LNCAP (cell line): ENCODE data around the gene ALOX5AP.

Experiments used
- CTCF ChIP-seq: fragments of 450-650 bp; IDR thresholded peaks from 2 replicates; pipeline ENCODE4 v1.5.1; 2017; ENCODE audit warnings: mild to moderate bottlenecking

ALOX5AP gene

DNA sequence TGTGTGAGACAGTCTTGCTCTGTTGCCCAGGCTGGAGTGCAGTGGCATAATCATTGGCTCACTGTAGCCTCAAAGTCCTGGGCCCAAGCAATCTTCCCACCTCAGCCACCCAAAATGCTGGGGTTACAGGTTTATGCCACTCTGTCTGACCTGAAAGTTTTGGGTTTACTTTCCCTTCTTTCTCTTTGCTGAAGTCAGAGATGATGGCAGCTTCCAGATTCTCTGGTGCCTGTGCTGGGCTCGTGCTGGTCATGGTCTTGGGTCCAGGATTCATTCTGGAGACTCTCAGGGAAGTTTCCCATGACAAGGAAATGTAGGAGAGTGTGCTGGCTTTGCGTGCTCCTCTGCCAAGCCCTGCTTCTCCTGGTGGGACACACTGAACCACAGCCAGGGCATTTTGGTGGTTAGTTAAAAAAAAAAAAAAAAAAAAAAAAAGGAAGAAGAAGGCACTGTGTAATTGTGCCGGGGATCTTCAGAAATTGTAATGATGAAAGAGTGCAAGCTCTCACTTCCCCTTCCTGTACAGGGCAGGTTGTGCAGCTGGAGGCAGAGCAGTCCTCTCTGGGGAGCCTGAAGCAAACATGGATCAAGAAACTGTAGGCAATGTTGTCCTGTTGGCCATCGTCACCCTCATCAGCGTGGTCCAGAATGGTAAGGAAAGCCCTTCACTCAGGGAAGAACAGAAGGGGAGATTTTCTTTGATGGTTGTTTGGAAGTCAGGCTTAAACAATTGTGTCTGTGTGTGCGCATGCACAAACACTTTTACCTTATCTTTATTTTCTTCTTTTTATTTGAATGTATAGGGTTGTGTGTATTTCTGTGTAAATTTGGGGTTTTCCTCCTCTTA, at the start of gene ALOX5AP:
Gene ALOX5AP (plus strand): TSS at position 519 of the 847 bp plus-strand sequence. CDS start 63 bp downstream, at position 582.
- TF ChIP-seq CTCF = no peak

GRCh38 chr13:30685987-30686386, 49.4 kb upstream of the ALOX5AP start:
- TF ChIP-seq CTCF = no peak

DNA sequence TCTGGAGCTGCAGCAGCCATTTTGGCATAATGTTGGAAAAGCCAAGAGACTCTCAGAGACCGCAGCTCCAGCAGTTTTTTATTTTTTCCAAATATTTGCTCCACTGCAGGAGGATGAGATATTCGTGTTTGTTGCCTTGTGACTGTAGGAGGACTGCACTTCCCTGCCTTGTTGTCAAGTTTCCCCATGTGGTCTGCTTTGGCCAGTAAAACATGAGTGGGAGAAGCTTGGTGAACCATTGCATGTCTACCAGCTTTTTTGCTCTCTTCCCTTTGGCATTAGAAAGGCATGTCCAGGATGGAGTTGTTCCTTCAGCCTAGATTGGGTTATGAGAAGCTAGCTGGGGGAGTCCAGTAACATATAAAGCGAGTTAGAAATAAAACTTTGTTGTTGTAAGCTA, 47.7 kb upstream of the ALOX5AP start:
- no peak for TF ChIP-seq CTCF

GRCh38 chr13:30689752-30690151, 45.6 kb upstream of the ALOX5AP start:
- no peak for TF ChIP-seq CTCF

DNA sequence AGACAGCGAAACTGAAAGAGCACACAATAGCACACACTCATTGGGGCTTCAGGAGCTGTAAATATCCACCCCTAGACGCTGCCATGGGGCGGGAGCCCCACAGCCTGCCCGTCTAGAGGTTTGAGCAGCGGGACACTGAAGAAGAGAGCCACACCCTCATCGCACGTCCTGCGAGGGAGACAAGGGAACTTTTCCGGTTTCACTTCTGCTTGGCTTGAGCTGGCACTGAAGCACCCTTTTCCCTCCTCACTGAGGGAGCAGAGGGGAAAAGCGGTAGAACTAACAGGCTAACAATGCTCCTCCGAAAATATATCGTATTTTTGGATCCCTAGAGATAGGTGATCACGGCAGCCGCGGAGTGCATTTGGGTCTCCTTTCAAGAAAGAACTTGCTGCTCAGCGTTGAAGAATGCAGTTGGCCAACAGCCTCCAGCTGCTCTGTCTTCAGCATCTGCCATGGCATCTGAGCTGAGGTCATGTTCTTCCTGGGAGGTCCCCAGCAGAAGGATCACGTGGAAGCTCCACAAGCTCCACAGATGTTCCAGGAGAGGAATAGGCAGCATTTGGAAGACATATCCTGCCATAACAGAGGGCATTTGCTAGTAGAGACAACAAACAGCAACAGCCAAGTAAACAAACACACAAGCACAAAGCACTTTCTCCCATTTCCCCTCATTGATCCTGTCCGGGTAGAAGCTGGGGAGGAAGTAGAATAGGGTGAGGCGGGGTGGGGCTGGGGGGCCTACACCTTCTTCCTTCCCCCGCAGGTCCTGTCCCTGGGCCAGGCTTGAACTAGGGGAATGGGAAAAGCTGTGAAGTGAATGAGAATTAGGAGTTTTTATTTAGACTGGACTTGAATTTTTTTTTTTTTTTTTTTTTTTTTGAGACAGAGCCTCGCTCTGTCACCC, 44.8 kb upstream of the ALOX5AP start:
- TF ChIP-seq CTCF = no peak

DNA sequence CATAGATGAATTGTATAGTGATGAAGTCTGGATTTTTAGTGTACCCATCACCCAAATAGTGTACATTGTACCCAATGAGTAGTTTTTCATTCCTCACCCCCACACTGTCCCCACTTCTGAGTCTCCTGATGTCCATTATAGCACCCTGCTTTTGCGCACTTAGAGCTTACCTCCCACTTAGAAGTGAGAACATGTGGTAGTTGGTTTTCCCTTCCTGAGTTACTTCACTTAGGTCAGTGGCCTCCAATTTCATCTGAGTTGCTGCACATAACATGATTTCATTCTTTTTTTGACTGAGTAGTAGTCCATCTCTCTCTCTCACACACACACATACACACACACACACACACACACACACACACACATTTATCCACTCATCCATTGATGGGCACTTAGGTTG, 43.2 kb upstream of the ALOX5AP start:
- no peak for TF ChIP-seq CTCF

DNA sequence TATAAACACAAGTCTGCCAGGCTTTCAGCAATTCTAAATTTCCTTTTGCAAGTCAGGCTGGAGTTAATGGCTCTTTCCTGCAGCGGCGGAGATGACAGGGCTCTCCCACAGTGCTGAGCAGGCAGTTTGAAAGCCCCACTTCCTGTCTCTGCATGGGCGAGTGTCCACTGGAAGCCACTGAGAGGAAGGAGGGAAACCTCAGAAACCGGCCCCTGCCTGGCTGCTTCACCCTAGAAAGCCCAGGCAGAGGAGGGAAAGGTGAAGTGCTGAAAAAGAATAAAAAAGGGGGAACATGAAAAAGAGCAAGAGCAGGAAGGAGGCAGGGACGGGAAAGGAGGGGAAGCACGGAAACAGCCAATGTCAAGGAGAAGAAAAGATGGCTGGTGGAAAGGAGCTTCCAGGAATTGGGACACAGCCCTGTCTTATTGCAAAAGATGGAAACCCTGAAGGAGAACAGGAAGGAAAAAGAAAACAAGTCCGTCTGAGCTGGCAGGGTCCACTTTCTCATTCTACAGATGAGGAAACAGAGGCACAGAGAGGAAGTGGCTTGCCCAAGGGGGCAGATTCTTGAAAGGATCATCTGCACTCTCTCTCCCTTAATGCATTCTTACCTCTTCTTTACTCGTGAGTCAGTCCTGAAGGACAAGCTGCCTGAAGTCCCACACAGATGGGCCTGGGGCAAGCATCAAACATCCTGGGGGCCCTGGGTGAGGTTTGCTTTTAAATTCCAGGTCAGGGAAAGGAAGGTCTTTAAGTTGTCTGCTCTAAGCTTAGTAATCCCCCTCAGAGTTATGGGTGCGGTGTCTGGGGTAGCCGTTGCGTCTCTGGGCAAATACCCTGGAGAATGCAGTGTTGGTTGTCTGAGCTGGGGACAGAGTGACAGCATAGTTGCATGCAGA, 38.8 kb upstream of the ALOX5AP start:
- TF ChIP-seq CTCF = no peak
